OCI-LY1 (cell line): ENCODE results near the gene SLAMF6.
A peak's percentile ranks its signal among the peaks of the same experiment; 100 is the strongest.

Source experiments
- H2AFZ ChIP-seq: fragments of 200-600 bp; sonication (generic), shearing (Covaris generic); 2 replicates; pipeline ENCODE4 v1.6.0; 2014; ENCODE audit warnings: antibody characterized with exemption, mild to moderate bottlenecking, low read length
- H3F3A ChIP-seq: fragments of 200-600 bp; sonication (generic), shearing (Covaris generic); 2 replicates; pipeline ENCODE4 v1.6.0; 2014; ENCODE audit warnings: mild to moderate bottlenecking, antibody characterized with exemption, low read length, moderate library complexity; ENCODE audit not compliant: insufficient read depth
- H3K27ac ChIP-seq: fragments of 200-600 bp; sonication (generic); 2 replicates; pipeline ENCODE4 v1.5.1; 2014; ENCODE audit warnings: low read length, mixed run types, mild to moderate bottlenecking, low read depth; ENCODE audit not compliant: poor library complexity, severe bottlenecking
- H3K27me3 ChIP-seq: fragments of 200-600 bp; sonication (generic); 2 replicates; pipeline ENCODE4 v1.6.0; 2014; ENCODE audit warnings: antibody characterized with exemption, mild to moderate bottlenecking, low read length, moderate library complexity; ENCODE audit not compliant: insufficient read depth
- H3K36me3 ChIP-seq: fragments of 200-600 bp; sonication (generic); 2 replicates; pipeline ENCODE4 v1.6.1; 2014; ENCODE audit warnings: mild to moderate bottlenecking, antibody characterized with exemption, low read length, moderate library complexity, mixed read lengths; ENCODE audit not compliant: insufficient read depth
- H3K4me1 ChIP-seq: fragments of 200-600 bp; sonication (generic); 2 replicates; pipeline ENCODE4 v1.5.1; 2014; ENCODE audit warnings: mild to moderate bottlenecking, low read length, moderate library complexity; ENCODE audit not compliant: insufficient read depth, severe bottlenecking
- H3K4me2 ChIP-seq: fragments of 200-600 bp; sonication (generic), shearing (Covaris generic); 2 replicates; pipeline ENCODE4 v1.6.1; 2014; ENCODE audit warnings: low read length
- H3K4me3 ChIP-seq: fragments of 200-600 bp; sonication (generic); 2 replicates; pipeline ENCODE4 v1.5.1; 2014; ENCODE audit warnings: low read length, low read depth, mild to moderate bottlenecking, mixed read lengths; ENCODE audit not compliant: poor library complexity, severe bottlenecking
- H3K79me2 ChIP-seq: fragments of 200-600 bp; shearing (Covaris generic); 2 replicates; pipeline ENCODE4 v1.6.1; 2016; ENCODE audit warnings: mixed run types, low read length, mixed read lengths; ENCODE audit not compliant: insufficient read depth
- H3K9ac ChIP-seq: fragments of 200-600 bp; sonication (generic), shearing (Covaris generic); 2 replicates; pipeline ENCODE4 v1.6.1; 2014; ENCODE audit warnings: mild to moderate bottlenecking, low read length, mixed read lengths
- H3K9me2 ChIP-seq: fragments of 200-600 bp; sonication (generic), shearing (Covaris generic); 2 replicates; pipeline ENCODE4 v1.6.1; 2014; ENCODE audit warnings: low read depth, mild to moderate bottlenecking, low read length, mixed read lengths
- H3K9me3 ChIP-seq: fragments of 200-600 bp; shearing (Covaris generic); 2 replicates; pipeline ENCODE4 v1.6.1; 2014; ENCODE audit warnings: low read length, mixed read lengths
- H4K20me1 ChIP-seq: fragments of 200-600 bp; sonication (generic), shearing (Covaris generic); 2 replicates; pipeline ENCODE4 v1.6.0; 2016; ENCODE audit warnings: mild to moderate bottlenecking, low read length; ENCODE audit not compliant: insufficient read depth
- EZH2 ChIP-seq: fragments of 200-600 bp; sonication (generic), shearing (Covaris generic); IDR thresholded peaks from 2 replicates; pipeline ENCODE4 v1.8.0; 2017; ENCODE audit warnings: borderline replicate concordance, mixed run types, mild to moderate bottlenecking, antibody characterized with exemption, low read length, moderate library complexity, mixed read lengths
- TF ChIP-seq, protein P1 (sequence below): fragments of 200-600 bp; sonication (generic), shearing (Covaris generic); IDR thresholded peaks from 2 replicates; pipeline ENCODE4 v1.5.1; 2017; ENCODE audit warnings: mild to moderate bottlenecking, antibody characterized with exemption, low read length, moderate library complexity, mixed read lengths

Gene SLAMF6

DNA sequence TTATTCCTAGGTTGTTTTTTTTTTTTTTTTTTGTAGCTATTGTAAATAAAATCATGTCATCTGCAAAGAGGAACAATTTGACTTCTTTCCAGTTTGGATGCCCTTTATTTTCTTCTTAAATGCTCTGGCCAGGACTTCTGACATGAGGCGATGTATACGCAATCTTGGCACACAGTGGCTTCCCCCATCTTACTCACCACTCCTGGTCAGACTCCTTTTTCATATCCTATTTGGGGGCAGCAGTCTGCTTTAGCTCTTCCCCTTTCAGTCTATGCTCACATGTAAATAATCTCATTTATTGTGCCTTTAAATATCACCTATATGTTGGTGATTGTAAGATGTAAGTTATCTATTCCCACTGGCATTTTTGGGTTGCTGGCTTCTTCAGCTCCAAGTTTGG lies 56.1 kb downstream of the SLAMF6 start:
- no peak overlapping the region for H3K4me2 ChIP-seq
- H3K4me3 ChIP-seq, result no peak overlapping the region

DNA sequence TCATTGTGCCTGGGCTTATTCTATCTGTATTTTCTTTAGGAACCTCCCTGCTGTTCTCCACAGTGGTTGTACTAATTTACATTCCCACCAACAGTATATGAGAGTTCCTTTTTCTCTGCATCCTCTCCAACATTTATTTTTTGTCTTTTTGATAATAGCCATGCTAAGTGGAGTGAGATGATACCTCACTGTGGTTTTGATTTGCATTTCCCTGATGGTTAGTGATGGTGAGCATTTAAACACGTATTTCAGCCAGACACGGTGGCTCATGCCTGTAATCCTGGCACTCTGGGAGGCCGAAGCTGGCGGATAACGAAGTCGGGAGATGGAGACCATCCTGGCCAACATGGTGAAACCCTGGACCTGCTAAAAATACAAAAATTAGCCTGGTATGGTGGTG lies 57.9 kb downstream of the SLAMF6 start:
- Histone ChIP-seq H3K4me2 (no peak overlapping the region), H3K27me3 (no peaks in the 10 kb centered on the region), H3K4me1 (peaks cover 23% of the 10 kb centered on the region), H3K9me3 (no peaks in the 10 kb centered on the region), H3K27ac (no peak overlapping the region), H3K79me2 (no peaks in the 10 kb centered on the region), H3F3A (0 out of 2 replicates have a peak, but pooled peaks cover 3% of the 10 kb centered on the region), H3K9me2 (no peaks in the 10 kb centered on the region), H3K4me3 (no peak overlapping the region), H3K9ac (no peak overlapping the region), H3K36me3 (no peaks in the 10 kb centered on the region; the same call in 1 of the 2 replicates), H4K20me1 (no peaks in the 10 kb centered on the region), H2AFZ (no peak overlapping the region)
- no peak for TF ChIP-seq EZH2
- TF ChIP-seq, protein P1, sequence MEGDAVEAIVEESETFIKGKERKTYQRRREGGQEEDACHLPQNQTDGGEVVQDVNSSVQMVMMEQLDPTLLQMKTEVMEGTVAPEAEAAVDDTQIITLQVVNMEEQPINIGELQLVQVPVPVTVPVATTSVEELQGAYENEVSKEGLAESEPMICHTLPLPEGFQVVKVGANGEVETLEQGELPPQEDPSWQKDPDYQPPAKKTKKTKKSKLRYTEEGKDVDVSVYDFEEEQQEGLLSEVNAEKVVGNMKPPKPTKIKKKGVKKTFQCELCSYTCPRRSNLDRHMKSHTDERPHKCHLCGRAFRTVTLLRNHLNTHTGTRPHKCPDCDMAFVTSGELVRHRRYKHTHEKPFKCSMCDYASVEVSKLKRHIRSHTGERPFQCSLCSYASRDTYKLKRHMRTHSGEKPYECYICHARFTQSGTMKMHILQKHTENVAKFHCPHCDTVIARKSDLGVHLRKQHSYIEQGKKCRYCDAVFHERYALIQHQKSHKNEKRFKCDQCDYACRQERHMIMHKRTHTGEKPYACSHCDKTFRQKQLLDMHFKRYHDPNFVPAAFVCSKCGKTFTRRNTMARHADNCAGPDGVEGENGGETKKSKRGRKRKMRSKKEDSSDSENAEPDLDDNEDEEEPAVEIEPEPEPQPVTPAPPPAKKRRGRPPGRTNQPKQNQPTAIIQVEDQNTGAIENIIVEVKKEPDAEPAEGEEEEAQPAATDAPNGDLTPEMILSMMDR, result no peak

More for the DNA sequence above, 56.1 kb downstream of the SLAMF6 start:
- Histone ChIP-seq H4K20me1 (no peaks in the 10 kb centered on the region), H3K27me3 (no peaks in the 10 kb centered on the region), H3F3A (0 out of 2 replicates have a peak, but pooled peaks cover 3% of the 10 kb centered on the region), H2AFZ (no peak overlapping the region), H3K9ac (no peak overlapping the region), H3K79me2 (no peaks in the 10 kb centered on the region), H3K9me3 (no peaks in the 10 kb centered on the region), H3K27ac (no peak overlapping the region), H3K9me2 (no peaks in the 10 kb centered on the region), H3K4me1 (peaks cover 14% of the 10 kb centered on the region), H3K36me3 (no peaks in the 10 kb centered on the region; the same call in 1 of the 2 replicates)
- TF ChIP-seq, protein P1, result no peak
- TF ChIP-seq EZH2, result no peak

DNA sequence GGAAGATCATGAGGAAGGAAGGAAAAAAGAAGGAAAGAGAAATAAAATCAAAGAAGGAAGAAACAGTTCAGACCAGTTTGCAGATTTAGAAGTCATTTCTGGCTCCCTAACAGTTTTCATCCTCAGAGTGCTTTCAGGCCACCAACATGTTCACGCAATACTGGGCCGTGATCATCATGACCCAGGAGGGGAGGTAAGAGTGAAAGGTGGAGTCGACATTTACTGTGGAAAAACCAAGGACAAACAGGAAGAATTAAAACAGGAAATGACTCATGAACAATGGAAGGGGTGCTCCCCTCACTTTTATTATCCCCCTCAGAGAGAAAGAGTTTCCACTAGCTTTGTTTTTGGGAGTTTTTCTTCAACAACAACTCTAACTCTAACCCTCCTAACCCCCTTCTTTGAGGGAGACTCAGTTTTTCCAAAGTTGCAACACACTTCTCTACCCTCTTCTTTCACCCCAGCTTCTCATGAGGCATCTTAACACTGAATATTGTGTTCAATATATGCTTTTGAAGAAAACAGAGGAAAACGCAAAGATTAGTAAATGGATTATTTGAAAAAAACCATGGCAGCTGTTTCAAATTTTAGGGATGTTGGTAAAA lies 62.3 kb downstream of the SLAMF6 start:
- Histone ChIP-seq H3K4me2 (peak overlapping the region; percentile 56), H3K9me3 (no peaks in the 10 kb centered on the region)

More for the DNA sequence above, 62.3 kb downstream of the SLAMF6 start:
- H3K36me3 ChIP-seq, result no peaks in the 10 kb centered on the region
- peak overlapping the region; percentile 95 for H2AFZ ChIP-seq
- H4K20me1 ChIP-seq, result no peaks in the 10 kb centered on the region
- H3F3A ChIP-seq, result 0 out of 2 replicates have a peak, but pooled peaks cover 6% of the 10 kb centered on the region
- H3K79me2 ChIP-seq, result no peaks in the 10 kb centered on the region
- H3K4me3 ChIP-seq, result peak overlapping the region; percentile 2
- peak overlapping the region; percentile 38 for H3K9ac ChIP-seq
- no peak for TF ChIP-seq EZH2
- TF ChIP-seq, protein P1, result no peak
- no peaks in the 10 kb centered on the region for H3K27me3 ChIP-seq
- peak overlapping the region; percentile 63 for H3K27ac ChIP-seq
- H3K4me1 ChIP-seq, result peaks cover 31% of the 10 kb centered on the region
- no peaks in the 10 kb centered on the region for H3K9me2 ChIP-seq
